NCI-H524 treated with DMSO at 0.1 percent for 48 hours (cell line): ENCODE results near the gene CLEC16A.
A peak's percentile ranks its signal among the peaks of the same experiment; 100 is the strongest.

Experiments used
- DNase-seq: peaks from one replicate; lab custom pipeline; 2025; lab: John Stamatoyannopoulos, UW

Gene CLEC16A

DNA sequence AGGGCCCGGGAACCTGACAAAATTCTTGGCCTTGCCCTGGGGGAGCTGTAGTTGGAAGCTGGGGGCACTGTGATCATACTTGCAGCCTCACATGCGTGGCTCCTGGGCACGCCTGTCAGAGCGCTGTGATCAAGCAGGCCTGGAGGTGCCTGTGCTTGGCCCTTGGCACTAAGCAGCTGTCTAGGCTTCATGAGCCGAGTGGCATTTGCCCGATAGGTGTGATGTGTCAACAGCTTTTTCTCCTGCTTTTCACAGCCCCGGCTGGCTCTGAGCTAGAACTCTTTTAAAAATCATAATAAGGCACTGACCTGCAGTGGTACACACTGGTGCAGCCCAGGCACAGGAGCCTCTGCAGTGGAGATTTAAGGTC lies 197.9 kb downstream of the CLEC16A start:
- DNase-seq: no peak

DNA sequence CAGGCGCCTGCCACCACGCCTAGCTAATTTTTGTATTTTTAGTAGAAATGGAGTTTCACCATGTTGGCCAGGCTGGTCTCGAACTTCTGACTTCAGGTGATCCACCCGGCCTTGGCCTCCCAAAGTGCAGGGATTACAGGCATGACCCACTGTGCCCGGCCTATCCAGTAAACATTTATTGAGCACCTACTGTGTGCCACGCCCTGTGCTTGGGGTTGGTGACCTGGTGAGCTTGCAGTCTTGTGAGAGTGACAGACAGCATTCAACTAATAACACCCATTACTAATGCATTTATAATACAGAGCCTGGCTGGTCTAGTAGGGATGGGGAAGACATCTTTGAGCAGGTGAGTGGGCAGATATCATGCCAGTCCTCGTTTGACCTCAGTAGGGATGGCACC lies 198.6 kb downstream of the CLEC16A start:
- no peak for DNase-seq

DNA sequence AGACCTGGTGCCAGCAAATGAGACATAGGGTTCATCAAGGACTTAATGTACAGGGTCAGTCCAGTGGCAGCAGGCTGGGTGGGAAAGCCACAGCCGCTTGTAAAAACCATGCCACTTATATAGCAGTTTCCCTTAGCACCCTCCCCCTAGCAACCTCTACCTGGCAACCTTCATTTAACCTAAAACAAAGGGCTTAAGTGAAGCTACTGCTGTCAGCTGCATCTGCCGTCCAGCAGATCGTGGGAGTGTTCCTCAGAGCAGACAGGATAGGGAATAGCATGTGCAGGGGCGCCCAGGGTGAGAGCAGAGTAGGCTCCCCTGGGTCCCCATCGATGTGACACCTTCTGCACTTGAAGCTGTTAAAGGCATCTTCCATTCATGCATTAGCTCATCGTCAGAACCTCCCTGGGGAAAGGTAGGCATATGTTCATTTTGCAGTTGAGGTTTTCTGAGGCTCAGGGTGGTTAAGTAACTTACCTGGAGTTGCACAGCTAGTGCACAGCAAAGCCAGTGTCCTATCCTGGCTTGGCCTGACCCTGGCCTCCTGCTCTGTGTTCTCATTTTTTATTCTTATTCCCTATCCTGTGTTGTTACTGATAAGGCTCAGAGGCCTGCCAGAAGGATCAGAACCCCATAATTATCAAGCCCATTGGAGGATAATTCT lies 199.1 kb downstream of the CLEC16A start:
- DNase-seq: peak; percentile 70

DNA sequence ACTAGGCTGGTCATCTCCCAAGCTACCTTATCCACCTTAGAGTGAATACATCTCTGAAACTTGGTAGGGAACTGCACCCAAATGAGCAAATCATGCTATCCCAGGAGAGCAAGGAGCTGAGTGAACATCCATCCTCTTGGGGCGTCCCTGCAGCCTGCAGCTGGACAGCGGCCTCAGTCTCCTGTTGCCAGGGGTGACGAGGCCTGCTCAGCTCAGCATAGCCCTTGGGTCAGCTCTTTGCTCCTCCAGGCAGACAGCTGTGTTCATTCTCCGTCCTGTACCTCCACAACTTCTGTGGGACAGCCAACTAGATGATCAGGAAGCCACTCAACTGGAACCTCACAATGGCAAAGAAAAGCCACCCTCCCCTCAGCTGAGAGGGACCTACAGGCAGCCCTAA lies 199.8 kb downstream of the CLEC16A start:
- DNase-seq: no peak

- peak; percentile 81 for DNase-seq
These were observed 200.9 kb downstream of the CLEC16A start for GRCh38 chr16:11145173-11145818.

DNA sequence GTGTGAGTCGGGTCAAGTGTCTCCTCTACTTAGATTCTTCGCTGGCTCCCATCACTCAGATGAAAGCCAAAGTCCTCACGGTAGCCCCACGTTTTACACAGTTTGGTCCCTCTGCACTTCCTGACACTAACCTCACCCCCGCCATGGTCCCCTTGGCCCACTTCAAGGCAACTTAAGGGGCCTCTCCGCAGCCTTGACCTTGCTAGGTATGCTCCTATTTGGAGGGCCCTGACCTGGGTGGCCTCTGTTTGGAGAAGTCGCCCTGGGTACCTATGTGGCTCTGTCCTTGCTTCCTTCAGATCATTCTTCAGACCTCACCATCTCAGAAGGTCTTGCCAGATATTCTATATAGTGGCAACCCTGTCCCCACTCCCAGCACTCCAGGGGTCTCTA lies 201.5 kb downstream of the CLEC16A start:
- no peak for DNase-seq

GRCh38 chr16:11147033-11147753 lies 202.8 kb downstream of the CLEC16A start:
- DNase-seq: no peak

DNA sequence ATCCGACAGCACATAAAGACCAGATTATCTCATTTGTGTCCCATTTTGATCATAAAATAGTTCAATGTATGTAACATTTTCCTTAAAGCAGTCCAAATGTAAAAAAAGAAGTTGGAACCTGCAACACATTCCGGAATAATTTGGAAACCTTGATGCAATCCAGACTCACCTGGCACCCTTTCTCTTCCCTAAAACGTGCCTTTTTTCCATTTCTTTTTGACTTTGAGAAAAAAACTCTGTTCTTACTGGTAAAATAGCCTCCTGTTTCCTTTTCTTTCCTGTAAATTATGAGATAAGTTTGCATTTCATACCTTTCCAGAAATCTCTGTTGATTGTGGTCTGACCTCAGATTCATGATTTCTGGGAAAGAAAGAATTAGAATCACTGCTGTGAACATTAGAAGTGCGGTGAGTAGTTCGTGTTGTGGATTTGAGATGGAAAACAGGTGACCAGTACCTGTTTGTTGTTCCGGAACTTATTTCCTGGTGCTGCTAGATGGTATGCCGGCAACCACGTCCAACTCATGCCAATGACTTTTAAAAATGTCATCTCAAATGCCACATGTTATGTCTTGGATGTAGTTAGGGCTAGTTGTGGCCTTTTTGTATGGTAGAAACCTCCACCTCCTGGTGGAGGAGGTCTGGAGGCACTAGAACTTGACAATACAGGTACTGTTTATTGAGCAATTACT lies 203.5 kb downstream of the CLEC16A start:
- no peak for DNase-seq

DNA sequence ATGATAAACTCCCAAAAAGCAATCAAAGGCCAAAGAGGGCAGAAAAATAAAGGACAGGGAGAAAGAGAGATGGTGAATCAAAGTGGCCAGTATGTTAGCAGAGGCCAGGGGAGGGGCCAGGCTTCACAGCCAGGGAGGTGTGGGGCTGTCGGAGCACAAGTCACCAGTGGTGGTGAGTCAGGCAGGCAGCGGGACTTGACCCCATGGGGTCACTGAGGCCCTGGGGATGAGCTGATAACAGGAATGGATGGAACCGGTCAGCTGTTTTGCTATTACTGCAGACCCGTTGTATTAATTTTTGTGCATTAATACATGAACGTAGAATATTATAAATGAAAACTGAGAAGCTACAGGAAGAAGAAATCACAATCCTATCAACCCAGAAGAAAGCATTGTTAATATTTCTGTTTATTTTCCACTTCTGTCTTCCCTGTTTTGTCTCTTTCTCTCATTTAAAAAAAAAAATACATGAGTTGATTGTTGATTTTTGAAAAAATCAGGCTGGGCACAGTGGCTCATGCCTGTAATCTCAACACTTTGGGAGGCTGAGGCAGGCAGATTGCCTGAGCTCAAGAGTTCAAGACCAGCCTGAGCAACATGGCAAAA lies 204.8 kb downstream of the CLEC16A start:
- DNase-seq: no peak

- no peak for DNase-seq
These were observed 205.8 kb downstream of the CLEC16A start for GRCh38 chr16:11150190-11150589.

DNA sequence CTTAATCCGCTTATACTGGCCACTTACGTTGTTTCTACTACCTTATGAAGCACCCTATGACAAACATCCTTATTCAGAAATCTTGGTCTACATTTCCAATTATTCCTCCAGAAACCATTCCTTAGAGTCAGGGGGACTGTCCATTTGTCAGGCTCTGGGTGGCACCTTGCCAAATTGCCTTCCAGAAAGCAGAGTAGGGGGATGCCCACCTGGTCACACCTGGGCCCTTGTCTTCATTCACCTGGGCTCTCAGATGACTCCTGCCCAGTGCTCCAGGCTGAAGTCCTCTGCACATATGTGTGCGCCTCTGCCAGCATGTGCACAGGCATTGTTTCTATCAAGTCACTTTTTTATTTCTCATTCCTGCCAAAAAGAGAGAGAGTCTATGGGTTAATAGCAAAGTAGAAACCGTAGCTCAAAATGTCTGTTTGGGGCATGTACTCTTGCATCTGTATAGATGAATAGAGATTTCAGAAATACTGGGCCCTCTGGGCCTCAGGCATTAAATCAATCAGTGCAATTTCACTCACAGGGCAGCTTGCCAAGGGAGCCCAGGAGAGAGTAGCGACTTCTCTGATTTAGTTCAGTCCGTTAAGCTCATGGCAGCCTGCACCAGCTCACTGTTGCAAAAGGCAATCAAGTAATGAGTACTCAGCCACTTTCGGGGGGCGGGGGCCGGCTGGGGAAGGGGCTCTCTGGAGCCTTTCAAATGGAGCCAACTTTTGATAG lies 207.0 kb downstream of the CLEC16A start:
- peak; percentile 60 for DNase-seq

- DNase-seq: peak; percentile 98
These were observed 207.7 kb downstream of the CLEC16A start for GRCh38 chr16:11151885-11152629.

DNA sequence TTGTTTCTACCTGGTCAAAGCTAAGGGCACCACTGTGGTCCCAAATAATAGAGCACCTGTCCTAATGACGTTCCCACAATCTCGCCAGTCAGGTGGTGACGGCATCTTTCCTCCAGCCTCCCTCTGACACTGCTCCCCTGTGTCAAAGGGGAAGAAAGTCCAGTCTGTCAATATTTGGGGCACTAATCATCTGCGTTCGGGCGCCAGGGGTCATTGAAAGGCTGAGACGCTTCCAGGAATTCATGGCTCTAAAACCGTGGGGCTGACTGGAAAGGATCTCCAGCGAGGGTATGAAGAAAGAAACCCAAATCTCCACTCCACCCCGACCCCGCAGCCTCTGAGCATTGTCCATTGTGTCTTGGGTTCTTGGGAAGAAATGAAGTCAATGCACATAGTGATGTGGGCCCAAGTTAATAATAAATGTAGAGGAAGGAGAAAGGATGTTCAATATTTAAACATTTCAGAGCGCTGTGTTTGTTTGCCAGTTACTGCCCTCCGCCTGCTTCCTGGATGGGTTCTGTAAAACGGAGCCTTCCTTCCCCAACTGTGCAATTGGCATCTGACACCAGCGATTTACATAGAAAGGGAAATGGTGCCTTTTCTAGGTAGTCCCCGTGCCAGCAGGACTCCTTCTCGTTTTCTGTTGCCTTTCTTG lies 208.4 kb downstream of the CLEC16A start:
- no peak for DNase-seq

- no peak for DNase-seq
These were observed 211.0 kb downstream of the CLEC16A start for GRCh38 chr16:11155284-11155806.

GRCh38 chr16:11156401-11156800 lies 212.0 kb downstream of the CLEC16A start:
- DNase-seq: peak; percentile 89

DNA sequence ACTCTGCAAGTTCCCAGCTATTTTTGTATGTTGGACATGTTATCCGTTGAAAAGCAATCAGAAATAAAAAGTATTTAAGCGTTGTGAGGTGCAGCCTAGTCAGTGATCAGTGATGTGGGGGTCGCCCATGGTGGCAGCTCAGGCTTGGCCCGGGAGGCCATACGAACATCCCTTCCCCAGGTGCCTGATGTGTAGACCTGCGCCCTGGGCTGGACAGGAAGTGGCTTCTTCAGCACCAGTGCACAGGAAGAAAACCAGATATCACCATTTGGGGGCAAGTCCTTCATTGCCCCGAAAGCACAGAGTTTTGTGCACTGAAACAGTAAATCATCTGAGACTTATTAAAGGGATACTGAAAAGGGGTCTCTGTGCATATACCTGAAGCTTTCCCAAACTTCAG lies 212.8 kb downstream of the CLEC16A start:
- no peak for DNase-seq

DNA sequence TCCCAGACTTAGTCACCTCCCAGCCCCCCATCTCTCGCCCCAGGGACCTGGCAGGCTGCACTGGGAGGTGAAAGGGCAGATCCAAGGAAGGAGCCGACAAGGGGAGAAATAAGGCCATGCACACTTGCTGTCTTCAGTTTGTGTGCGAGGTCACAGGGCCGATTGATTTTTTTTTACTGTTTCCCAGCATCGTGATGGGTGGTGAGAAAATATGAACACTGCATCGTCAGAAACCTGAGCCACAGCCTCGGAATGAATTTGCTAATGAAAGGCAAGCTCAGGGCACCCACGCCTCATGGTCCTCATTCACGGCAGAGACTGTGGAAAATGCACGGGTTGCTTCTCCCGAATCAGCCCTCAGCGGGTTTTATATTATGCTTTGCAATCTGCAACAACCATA lies 213.7 kb downstream of the CLEC16A start:
- no peak for DNase-seq

GRCh38 chr16:11159282-11159681 lies 214.9 kb downstream of the CLEC16A start:
- no peak for DNase-seq

DNA sequence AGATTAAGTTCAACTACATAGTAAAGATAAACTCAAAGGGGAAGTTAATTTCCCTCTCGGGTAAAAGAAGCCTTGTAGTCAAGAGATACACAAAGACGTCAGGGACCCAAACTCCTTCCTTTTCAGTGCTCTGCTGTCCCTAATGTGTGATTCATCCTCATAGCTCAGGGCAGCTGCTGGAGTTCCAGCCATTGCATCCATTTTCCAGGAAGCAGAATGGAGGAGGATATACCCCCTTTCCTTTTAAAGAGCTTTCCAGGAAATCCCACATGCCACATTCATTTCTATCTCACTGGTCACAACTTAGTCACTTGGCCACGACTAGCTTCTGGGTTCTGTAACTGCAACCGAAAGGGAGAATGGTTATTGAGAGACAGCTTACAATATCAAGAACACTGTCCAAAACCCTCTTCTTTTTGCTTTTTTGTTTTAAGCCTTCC lies 216.3 kb downstream of the CLEC16A start:
- no peak for DNase-seq

DNA sequence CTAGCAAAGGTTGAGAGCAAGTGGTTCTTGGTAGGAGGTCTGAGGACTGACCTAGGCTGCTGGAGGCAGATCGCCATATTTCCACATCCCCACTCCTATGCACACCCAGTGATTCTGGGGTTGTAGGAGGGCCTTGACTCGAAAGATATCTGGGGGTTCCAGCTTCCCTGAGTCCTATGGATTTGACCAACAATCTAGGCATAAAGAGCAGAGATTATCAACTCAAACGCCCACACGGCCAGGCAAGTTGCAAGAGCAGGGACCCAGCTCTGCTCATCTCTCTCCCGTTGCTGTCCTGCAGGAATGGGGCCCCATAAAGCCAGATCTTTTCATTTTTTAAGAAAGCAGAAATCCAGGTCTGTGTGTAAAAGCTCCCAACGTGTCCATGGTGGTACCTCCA lies 217.1 kb downstream of the CLEC16A start:
- no peak for DNase-seq
